SIG-M5 (cell line): ENCODE results near the gene YWHAG.
"Not testable (repeated sequence)": the region's sequence is repeated elsewhere in the genome, so short reads cannot be mapped to it uniquely, and the experiment has no call there.

Experiments used
- DNase-seq: peaks from one replicate; lab custom pipeline; 2025; lab: John Stamatoyannopoulos, UW

YWHAG gene

DNA sequence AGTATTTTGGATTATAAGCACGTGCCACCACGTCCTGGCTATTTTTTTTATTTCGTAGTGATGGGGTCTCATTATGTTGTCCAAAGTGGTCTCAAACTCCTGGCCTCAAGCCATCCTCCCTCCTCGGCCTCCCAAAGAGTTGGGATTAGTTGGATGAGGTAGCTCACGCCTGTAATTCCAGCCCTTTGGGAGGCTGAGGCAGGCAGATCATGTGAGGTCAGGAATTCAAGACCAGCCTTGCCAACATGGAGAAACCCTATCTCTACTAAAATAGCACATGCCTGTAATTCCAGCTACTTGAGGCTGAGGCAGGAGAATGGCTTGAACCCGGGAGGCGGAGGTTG is 21.8 kb upstream of the YWHAG start:
- DNase-seq = no peak

DNA sequence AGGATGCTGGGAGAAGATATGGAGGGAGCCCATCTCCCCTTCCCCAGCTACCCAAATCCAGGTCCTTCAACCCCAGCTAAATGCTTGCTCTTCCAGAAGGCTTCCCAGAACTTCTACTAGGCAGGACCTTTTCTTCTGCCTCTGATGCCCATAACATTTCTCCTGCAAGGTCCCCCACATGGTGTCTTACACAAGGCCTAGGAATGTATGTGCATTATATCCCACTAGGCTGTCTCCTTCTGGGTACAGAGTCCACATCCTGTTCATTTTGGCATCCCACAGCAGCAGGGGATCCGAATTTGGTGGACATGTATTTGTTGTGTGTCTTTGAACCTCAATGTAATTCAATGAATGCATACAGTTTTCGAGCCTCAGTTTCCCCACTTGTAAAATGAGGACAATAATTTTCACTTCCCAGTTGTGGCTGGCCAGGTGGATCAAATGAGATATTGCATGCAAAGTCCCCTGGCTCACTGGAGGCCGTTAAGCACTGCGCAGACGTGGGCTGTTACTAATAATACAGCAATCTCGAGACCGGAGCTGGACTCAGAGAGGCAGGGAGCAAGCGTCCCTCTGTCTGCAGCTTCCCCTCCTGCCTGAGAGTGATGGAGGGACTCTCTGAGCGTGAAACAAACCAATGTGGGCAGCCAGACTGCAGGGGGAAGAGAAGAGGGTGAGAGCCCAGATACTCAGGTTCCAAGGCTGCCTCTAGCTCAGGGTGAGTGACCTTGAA is 18.6 kb upstream of the YWHAG start:
- no peak for DNase-seq

DNA sequence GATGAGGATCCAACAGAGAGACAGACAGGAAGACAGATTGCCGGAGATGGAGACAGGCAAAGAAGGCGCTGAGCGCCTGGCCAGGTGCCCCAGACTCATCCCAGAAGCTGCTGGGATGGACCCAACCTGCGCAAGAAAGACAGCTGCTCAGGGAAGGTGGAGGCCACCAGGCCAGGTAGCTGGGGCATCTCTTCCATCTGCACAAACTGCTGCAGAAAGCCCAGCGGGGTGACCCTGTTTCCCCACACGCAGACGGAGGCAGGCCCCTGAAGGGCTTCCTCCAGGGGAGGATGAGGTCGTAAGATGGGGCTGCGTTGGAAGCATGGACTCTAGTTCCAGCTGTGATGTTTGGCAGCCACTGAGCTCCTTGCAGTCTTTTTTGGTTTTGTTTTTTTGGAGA is 16.5 kb upstream of the YWHAG start:
- DNase-seq = no peak

GRCh38 chr7:76372984-76373833 is 14.4 kb upstream of the YWHAG start:
- no peak for DNase-seq

DNA sequence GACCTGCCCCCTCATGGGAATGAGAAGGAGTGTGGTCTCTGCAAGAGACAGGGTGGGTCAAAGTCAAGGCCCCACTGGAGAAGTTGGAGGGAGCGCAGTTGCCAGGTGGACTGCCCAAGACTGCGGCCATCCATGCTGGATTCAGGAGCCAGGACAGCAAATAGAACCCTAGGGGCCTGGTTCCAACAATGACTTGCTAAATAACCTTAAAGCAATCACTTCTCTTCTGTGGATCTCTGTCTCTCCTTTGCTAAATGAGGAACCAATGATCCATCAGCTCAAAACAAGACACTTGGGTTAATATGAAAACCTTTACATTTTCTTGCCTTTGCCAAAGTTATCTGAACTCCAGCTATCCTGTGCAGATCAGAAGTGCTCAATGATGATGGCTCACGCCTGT is 12.6 kb upstream of the YWHAG start:
- DNase-seq = no peak

GRCh38 chr7:76369018-76369417 is 10.2 kb upstream of the YWHAG start:
- DNase-seq = no peak

- DNase-seq = no peak
Measured at GRCh38 chr7:76368190-76368589, 9.4 kb upstream of the YWHAG start.

GRCh38 chr7:76364198-76364584 is 5.4 kb upstream of the YWHAG start:
- DNase-seq = peak; percentile 1

GRCh38 chr7:76363754-76364153 is 5.0 kb upstream of the YWHAG start:
- DNase-seq = not testable (repeated sequence)

GRCh38 chr7:76359978-76360638 is 1.3 kb upstream of the YWHAG start:
- DNase-seq = no peak

DNA sequence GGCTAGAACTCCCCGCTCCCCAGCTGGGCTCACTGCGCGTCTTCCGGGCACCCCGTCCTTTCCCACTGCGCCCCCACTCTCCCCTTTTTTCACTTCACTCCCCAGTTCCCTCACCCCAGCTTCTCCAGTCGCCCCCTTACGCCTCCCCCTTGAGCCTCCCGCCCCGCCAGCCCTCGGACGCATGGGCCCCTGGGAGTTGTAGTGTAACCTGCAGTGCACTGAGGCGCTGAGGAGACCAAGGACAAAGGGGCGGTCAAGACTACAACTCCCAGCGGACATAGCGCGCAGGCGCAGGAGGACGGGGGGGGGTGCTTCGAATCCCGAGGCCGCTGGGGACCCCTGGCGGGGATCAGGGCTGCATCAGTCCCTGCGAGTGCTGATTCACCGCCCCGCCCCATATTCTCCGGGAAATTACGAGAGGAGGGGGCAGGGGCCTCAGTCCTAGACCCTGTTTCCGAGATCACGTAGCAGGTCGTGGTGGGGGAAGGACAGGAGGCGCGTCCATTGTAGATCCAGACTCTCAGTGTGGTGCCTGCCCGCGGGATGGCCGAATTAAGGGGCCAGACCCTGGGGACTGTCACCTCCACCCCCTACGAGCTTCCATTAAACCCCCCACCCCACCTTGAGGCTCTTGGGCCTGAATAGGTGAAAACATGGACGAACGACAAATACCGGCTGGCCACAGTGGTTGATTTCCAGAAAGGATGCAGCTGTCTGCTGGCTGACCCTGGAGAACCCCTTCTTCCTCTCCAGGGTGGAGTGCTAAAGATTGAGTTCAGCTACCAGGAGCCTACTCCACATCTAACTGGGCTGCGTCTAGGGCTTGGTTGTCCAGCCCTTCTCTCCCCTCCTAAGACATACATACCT is 553 bp upstream of the YWHAG start:
- DNase-seq = peak; percentile 88

GRCh38 chr7:76358011-76358480 is 745 bp downstream of the YWHAG start:
- no peak for DNase-seq

- DNase-seq = no peak
Measured at GRCh38 chr7:76357475-76358010, 1.2 kb downstream of the YWHAG start.

- no peak for DNase-seq
Measured at GRCh38 chr7:76356823-76357222, 2.0 kb downstream of the YWHAG start.

DNA sequence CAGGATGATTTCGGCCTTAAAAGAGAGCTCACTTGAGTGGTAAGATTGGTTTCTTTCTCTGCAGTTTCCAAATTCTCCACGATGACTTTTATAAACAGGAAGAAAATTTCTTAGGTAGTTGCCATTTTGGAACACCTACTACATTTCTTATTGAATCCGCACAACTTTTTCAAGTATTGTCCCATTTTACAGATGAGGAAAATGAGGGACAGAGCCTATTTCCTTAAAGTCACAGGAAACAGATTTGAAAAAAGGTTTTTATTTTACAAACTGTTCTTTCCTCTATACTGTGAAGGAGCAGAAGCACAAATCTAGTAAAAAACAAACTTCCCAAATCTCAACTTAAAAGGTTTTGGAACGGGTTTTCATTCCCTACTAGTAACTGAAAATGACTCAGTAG is 2.7 kb downstream of the YWHAG start:
- no peak for DNase-seq

DNA sequence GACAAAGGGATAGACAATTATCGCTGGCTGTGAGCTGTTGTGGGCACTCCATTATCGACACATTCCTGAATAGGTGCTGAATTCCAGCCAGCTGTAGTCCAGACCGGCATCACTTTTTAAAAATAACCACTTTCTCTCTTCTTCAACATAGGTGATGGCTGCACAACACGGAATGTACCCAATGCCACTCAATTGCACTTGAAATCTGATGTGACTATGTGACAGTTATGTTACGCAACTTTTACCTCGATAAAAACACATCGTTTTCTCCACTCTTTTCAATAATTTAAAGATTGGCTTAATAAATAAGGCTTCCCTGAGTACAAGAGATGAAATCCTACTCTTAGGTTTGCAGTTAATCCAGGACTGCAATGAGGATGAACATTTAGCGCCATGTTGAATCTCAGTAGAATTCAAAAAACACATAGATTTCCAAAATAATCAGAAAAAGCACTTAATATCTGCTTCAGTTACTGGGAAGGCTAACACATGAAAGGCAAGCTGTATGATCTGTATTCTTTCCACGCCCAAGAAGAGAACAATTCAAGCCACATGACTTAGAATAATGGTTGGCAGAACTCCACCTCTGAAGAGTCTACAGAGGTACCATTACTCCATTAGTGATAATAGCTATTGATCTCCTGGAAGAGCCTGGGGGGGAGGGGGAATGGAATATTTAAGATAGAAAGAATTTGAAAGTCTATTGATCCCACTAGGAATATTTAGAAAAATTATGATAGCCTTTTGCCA is 3.6 kb downstream of the YWHAG start:
- no peak for DNase-seq

GRCh38 chr7:76354516-76354915 is 4.3 kb downstream of the YWHAG start:
- DNase-seq = no peak

GRCh38 chr7:76353744-76354143 is 5.0 kb downstream of the YWHAG start:
- DNase-seq = no peak

DNA sequence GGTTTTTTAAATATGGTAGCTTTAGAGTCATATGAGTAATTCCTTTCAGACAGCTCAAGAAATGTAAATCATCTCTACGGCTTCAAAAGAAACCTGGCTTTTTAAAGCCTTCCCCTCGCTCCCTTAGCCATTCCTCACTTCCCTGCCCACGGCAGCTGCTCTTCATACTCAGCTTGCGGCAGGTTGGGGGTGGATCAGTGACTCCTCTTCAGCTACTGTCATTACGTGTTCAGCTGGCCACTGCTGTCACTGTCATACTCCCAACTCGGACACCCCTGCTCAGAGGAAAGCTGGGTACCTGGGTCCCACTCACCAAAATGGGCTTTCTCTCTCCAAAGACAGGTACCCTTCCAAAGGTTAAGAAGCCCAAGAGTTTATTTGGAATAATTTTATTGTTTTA is 6.6 kb downstream of the YWHAG start:
- no peak for DNase-seq

GRCh38 chr7:76351372-76351771 is 7.4 kb downstream of the YWHAG start:
- DNase-seq = no peak

- DNase-seq = no peak
Measured at GRCh38 chr7:76349313-76349885, 9.4 kb downstream of the YWHAG start.
